Right lung (tissue), 5 donors: Measurements from ENCODE around the gene ZZZ3. TPM values are rescaled to one million over a fixed set of nuclear protein-coding genes. Genes with fewer than 3 reads are reported as not detected.

Experiments used
- polyA plus RNA-seq, 5 donors: library from polyadenylated mRNA; unstranded; fragments of 120-200 nt; gene quantifications; one replicate each; pipeline versions ENCODE4 v1.2.1 to v1.2.3, GENCODE V29; 2013; ENCODE audit warnings: inconsistent platforms in 1 of 5, low replicate concordance in 1 of 5; ENCODE audit not compliant: insufficient read length in 5 of 5, insufficient read depth in 1 of 5

ZZZ3 gene
- polyA plus RNA-seq, 5 donors: 42.9 to 68.3 (median 62.1) TPM

Other genes starting within 250 kb of the ZZZ3 start
- 100 to 1,000 TPM in 4 of 5 donors, 10 to 100 TPM in 1; 84.9 to 136 (median 113) TPM for gene USP33, start 77.2 kb upstream of the ZZZ3 start, polyA plus RNA-seq
- 10 to 100 TPM; 11.3 to 23.0 (median 17.0) TPM for gene MIGA1, start 97.0 kb upstream of the ZZZ3 start, polyA plus RNA-seq
- 10 to 100 TPM; 27.9 to 43.2 (median 38.0) TPM for gene NEXN, start 206.0 kb upstream of the ZZZ3 start, polyA plus RNA-seq